COLO829 (cell line): ENCODE results near the gene HOXB5.

Source experiments
- DNase-seq: peaks from one replicate; pipeline ENCODE4 v3.0.0; 2012; ENCODE audit warnings: low spot score

HOXB5 gene

GRCh38 chr17:48629411-48629759 lies 35.8 kb upstream of the HOXB5 start:
- no peak for DNase-seq

DNA sequence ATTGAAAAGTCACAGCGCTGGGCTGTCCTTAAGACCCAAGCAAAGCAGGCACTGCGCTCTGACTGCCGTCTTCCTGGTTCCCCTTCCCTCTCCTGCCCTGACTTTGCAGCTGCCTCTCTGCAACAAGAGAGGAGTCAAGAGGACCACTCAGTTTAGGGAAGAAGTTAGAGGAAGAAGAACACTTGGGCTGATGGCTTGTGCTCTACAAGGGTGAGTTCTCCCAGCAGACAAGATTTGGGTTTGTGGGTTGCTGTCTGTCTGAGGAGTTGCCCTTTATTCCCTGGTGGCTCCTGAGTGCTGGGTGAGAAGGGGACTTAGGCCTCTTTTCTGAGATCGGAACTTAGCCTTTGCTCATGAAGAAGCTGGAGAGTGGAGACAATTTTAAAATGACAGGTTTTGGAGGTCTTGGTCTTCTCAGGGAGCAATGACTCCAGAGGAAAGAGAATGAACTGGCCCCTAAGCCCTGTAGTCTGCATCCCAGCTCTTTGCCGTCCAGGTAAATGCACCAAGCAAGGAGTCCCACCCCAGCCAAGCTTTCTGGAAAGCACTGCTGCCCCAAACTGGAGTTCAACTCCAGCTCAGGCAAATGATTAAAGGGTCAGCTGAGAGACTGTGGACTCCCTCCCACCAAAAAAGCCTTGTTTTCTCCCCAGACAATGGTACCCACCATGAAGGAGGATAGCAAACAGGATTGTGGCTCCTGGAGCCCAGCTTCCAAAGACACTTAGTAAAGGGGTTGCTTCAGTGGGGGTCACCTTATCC lies 35.3 kb upstream of the HOXB5 start:
- no peak for DNase-seq

- no peak for DNase-seq
Observed at GRCh38 chr17:48627623-48628521, 34.3 kb upstream of the HOXB5 start.

DNA sequence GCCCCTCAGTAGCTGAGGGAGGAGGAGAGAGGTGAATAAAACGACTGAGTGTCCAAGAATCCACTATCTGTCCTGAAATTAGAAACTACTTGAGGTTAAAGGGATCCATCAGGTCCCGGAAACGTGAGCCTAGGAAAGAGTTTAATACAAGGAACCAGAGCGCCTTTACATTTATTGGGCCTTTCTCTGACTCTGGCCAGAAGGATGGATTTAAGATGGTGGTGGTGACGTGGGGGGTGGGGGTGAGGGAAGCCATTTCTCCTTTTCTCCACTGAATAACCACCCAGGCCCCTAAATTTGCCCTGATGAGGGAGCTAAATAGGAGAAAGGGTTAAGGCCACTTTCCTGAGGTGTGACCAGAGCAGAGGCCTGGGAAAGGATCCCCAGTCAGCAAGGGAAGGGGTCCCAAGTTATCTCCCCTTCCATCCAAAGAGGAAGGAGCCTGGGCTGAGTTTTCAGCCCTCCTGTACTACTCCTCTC lies 33.6 kb upstream of the HOXB5 start:
- DNase-seq, result no peak

- no peak for DNase-seq
Observed at GRCh38 chr17:48626245-48627117, 32.9 kb upstream of the HOXB5 start, which contains the start of gene HOXB9. Gene HOXB9, minus strand, starts transcription at chr17:48626358. Its CDS starts 89 bp downstream, at chr17:48626269.

DNA sequence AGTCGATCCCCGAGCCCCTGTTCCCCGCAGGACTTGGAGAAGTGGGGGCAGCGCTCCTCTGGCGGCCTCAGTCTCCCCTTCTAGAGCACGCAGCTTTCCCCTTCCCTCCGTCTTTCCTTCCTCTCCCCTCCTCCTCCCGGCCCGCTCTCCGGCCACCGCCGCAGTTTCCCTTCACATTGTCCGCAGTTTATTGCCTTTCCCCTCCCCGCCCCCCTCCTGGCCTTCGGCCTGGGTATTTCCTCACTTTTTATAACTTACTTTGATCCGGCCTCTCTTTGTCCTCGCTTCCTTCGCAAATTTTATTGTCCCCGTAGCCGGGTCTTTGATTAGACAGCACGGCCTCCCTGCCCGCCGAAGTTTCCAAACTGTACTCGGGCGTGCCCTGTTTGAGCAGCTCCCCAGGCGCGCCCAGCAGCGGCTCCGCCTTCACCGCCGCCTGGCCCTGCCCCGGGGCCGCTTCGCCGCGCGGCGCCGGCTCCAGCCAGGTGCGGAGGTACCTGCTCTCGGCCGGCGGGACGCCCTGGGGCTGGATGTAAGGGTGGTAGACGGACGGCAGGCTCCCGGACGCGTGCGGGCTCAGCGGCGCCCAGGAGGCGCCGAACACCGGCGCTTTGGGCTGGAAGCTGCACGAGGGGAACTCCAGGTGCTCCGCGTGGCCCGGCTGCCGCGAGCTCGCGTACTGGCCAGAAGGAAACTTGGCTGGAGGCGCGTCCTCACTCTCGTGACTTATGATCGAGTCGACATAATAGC lies 32.1 kb upstream of the HOXB5 start:
- DNase-seq, result no peak

GRCh38 chr17:48624544-48625494 lies 31.2 kb upstream of the HOXB5 start:
- DNase-seq, result no peak

DNA sequence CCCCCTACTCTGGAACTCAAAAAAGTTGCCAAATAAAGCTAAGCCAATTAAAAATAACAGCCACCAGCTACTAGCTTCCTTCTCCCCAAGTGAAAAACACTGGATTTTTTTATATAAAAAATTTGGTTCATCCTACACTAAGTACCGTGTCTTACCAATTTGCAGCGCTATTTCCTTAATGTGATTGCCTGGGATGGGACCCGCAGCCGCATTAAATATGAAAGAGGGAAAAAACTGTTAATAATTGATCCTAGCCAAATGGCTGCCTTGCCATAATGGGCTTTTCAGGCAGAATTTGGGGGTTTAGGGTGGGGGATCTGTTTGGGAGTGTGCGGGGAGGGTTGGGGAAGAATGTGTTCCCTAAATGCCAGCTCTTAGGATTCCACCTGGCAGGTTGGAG lies 30.5 kb upstream of the HOXB5 start:
- no peak for DNase-seq

GRCh38 chr17:48623583-48623982 lies 30.0 kb upstream of the HOXB5 start:
- no peak for DNase-seq

DNA sequence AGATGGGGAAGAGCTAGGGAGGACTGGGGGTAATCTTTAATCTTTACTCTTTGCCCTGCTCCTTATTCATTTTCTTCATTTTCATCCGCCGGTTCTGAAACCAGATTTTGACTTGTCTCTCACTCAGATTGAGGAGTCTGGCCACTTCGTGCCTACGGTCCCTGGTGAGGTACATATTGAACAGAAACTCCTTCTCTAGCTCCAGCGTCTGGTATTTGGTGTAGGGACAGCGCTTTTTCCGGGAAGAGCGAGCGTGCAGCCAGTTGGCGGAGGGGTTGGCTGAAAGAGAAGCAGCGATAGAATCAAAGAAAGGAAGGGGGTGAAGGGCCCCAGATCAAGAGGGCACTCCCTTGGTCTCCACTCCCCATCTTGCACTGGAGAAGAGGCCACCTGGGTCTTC lies 29.3 kb upstream of the HOXB5 start:
- DNase-seq, result no peak

DNA sequence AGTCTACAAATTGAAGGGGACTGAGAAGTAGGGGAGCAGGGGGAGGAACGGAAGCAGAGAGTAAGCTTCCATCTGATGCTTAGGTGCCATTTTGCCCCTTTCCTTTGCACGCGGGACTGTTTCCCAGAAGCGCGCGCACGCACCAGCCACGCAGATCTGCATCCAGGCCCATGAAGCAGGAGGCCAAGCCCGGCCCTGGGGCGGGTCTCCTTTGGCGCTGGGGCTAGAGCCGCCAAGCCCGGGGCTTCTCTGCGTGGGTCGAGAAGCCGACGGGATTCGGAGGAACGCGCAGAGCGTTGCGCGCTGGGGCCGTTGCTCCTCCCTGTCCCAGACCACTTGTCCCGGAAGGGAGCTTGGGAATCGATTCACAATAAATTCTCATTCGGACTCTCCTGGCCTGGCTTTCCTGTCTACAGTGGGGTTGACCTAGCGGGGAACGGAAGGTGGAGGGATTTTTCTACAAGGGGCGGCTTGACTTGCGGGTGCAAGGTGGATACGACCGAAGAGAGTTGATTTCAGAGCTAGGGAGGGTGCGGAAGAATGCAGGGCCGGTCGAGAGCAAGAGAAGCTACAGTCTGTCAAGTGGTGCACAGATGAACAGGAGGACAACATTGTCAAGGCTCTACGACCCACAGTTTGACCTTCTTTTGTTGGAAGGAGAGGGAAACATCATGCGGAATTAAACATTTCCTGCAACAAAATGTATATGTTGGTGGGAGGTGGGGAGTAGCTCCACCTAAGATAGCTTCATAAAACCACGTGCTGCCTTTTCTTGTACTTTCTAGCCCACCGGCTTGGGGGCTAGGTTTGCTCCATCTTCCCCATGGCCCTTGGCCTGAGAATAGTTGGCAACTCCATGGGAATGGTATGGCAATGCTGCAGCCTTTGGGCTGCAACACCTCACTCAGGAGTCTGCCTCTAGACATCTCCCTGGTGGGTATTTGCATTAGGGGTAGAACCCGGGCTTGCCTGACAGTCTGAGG lies 28.1 kb upstream of the HOXB5 start:
- no peak for DNase-seq

GRCh38 chr17:48620461-48621139 lies 27.0 kb upstream of the HOXB5 start:
- no peak for DNase-seq

DNA sequence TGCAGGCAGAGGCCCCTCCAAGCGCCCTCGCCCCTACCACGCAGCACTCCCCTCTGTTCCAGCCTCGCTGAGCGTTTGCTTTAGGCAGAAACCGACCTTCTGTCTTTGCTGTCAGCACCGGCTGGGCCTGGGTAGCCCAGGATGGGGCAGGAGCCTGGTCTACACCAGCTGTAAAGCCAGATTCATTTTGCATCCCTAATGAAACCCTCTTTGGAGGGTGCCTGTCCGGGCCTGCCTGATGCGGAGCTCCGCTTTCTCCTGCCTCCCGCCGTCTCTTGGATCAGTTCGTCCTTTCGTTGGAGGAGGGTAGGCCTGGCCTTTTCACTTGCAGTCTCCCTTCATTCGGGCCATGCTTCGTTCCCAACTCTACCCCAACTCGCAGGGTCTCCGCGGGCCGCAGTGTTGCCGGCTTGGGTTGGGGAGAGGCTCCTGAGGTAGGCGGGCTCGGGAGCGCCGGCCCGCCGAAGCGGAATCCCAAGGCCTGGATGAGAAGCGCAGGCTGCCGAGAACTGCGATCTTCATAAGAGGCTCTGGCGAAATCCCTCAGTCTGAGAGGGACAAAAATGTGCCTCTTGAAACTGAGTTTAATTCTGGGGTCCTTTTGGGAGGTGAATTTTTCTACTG lies 26.4 kb upstream of the HOXB5 start:
- DNase-seq, result no peak

DNA sequence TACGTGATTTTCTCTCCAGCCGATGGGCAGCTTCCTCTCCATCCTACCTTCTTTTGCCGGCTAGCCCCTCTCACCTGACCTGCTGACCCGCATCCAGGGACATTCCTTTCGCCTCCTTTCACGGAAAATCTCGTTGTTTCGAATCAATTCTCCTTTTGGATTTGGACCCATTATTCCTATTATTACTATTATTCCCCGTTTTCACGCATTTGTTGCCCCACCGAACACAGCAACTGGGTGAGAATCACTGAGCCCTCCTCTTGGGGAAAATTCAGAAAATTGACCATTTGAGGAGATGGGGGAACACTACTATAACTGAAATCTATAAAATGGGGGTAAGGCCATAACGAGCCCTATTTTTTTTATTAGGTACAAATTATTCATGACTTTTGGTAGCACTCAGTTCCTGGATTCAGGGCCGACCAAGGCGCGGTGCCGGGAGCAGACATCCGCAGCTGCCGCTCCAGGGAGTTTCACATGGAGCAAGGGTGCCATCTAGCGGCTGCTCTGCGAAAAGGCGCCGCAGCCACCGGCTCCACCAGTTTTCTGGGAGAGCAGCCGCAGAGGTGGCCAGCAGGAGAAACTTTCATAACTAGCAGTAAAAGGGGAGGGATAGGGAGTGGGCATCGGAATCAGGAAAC lies 24.8 kb upstream of the HOXB5 start:
- DNase-seq, result peak; percentile 96

GRCh38 chr17:48617471-48618255 lies 24.1 kb upstream of the HOXB5 start:
- no peak for DNase-seq

- DNase-seq, result no peak
Observed at GRCh38 chr17:48616717-48617470, 23.3 kb upstream of the HOXB5 start.
